SK-N-MC (cell line): Measurements from ENCODE around the gene METRN.

Experiments
- EZH2 ChIP-seq: fragments of 200-600 bp; sonication (generic); IDR thresholded peaks from one replicate; pipeline ENCODE4 v1.6.1; 2017; ENCODE audit warnings: antibody characterized with exemption
- POLR2AphosphoS5 ChIP-seq: IDR thresholded peaks from 2 replicates; pipeline ENCODE4 v1.6.1; 2012; ENCODE audit warnings: mild to moderate bottlenecking, low read depth, low read length, borderline replicate concordance

DNA sequence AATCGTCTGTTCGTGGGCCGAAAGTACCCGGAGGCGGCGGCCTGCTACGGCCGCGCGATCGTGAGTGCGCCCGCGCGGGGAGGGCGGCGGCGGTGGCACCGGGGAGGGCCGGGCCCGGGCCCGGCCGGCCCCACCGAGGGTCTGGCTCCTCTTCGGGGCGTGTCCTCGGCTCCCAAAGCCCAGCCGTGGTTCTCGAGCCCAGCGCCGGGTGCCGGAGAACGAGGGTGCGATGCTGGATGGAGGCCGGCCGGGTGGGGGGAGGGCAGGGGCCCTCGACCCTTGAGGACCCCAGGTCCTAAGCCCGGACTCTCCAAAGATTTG, 34.3 kb upstream of the METRN start:
- TF ChIP-seq POLR2AphosphoS5 (no peak), EZH2 (no peak)
